ENCODE results near the gene C9orf152.

DNA sequence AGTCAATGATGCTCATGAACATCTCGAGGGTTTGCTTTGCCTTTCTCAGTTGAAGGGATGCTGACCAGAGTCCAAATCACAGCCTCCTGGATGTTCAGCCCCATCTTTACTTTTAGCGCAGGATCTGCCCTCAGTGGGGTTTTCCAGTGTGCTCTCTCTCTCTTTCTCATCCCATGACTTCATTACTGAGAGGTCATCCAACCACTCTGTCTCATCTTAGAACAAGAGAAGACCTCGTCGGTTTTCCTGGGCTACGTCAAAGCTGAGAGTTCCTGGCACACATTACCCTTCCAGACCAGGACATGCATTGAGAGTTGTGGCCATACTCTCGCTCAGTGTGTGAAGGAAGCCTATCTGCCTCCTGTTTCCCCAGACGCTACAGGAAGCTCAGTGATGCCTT is 47.3 kb downstream of the C9orf152 start:
- TF ChIP-seq NFYB (IDR thresholded peaks at IDR 0.05; ENCODE audit: extremely low read depth, insufficient read length) (no peak), SRSF9 (IDR thresholded peaks at IDR 0.05; ENCODE audit: borderline replicate concordance, low read depth, low read length) (no peak), POLR2A (conservative IDR thresholded peaks at IDR 0.05) (no peak), TAF1 (IDR thresholded peaks at IDR 0.05; ENCODE audit: control insufficient read depth, extremely low read depth, insufficient read depth, low read length, severe bottlenecking) (no peak), ZNF212 (CRISPR knock-in tag; IDR thresholded peaks at IDR 0.05) (no peak), SP1 (CRISPR knock-in tag; IDR thresholded peaks at IDR 0.05) (no peak), NFE2 (IDR thresholded peaks at IDR 0.05; ENCODE audit: low read depth) (no peak), YBX1 (IDR thresholded peaks at IDR 0.05) (no peak), ELF4 (CRISPR knock-in tag; IDR thresholded peaks at IDR 0.05) (no peak)
- TF ChIP-seq, protein P1, sequence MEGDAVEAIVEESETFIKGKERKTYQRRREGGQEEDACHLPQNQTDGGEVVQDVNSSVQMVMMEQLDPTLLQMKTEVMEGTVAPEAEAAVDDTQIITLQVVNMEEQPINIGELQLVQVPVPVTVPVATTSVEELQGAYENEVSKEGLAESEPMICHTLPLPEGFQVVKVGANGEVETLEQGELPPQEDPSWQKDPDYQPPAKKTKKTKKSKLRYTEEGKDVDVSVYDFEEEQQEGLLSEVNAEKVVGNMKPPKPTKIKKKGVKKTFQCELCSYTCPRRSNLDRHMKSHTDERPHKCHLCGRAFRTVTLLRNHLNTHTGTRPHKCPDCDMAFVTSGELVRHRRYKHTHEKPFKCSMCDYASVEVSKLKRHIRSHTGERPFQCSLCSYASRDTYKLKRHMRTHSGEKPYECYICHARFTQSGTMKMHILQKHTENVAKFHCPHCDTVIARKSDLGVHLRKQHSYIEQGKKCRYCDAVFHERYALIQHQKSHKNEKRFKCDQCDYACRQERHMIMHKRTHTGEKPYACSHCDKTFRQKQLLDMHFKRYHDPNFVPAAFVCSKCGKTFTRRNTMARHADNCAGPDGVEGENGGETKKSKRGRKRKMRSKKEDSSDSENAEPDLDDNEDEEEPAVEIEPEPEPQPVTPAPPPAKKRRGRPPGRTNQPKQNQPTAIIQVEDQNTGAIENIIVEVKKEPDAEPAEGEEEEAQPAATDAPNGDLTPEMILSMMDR (IDR thresholded peaks at IDR 0.05 in 2 of 3, conservative IDR thresholded peaks at IDR 0.05 in 1 of 3; ENCODE audit: insufficient read depth in 2 of 3, low read depth in 1 of 3, low read length in 3 of 3): no peak
- TF ChIP-seq, protein P2, sequence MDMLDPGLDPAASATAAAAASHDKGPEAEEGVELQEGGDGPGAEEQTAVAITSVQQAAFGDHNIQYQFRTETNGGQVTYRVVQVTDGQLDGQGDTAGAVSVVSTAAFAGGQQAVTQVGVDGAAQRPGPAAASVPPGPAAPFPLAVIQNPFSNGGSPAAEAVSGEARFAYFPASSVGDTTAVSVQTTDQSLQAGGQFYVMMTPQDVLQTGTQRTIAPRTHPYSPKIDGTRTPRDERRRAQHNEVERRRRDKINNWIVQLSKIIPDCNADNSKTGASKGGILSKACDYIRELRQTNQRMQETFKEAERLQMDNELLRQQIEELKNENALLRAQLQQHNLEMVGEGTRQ (CRISPR knock-in tag; IDR thresholded peaks at IDR 0.05): no peak
- TF ChIP-seq, protein P3, sequence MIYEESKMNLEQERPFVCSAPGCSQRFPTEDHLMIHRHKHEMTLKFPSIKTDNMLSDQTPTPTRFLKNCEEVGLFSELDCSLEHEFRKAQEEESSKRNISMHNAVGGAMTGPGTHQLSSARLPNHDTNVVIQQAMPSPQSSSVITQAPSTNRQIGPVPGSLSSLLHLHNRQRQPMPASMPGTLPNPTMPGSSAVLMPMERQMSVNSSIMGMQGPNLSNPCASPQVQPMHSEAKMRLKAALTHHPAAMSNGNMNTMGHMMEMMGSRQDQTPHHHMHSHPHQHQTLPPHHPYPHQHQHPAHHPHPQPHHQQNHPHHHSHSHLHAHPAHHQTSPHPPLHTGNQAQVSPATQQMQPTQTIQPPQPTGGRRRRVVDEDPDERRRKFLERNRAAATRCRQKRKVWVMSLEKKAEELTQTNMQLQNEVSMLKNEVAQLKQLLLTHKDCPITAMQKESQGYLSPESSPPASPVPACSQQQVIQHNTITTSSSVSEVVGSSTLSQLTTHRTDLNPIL (CRISPR knock-in tag; IDR thresholded peaks at IDR 0.05): no peak
- TF ChIP-seq, protein P4, sequence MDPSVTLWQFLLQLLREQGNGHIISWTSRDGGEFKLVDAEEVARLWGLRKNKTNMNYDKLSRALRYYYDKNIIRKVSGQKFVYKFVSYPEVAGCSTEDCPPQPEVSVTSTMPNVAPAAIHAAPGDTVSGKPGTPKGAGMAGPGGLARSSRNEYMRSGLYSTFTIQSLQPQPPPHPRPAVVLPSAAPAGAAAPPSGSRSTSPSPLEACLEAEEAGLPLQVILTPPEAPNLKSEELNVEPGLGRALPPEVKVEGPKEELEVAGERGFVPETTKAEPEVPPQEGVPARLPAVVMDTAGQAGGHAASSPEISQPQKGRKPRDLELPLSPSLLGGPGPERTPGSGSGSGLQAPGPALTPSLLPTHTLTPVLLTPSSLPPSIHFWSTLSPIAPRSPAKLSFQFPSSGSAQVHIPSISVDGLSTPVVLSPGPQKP (CRISPR knock-in tag; IDR thresholded peaks at IDR 0.05): no peak

Data from K562 (cell line).